WTC11 (cell line): ENCODE data around the gene ZNF286A.

Experiments used
- ATF6 ChIP-seq: sonication (generic); formaldehyde crosslinking; IDR thresholded peaks from 2 replicates; pipeline ENCODE4 v1.8.1; 2023; ENCODE audit warnings: mild to moderate bottlenecking, missing genetic modification reagents
- CTCF ChIP-seq: fragments of 200-600 bp; IDR thresholded peaks from 2 replicates; pipeline ENCODE4 v1.8.0; 2022; ENCODE audit warnings: antibody characterized with exemption
- GRHL2 ChIP-seq: fragments of 250-450 bp; sonication (Bioruptor Pico); IDR thresholded peaks from 2 replicates; pipeline ENCODE4 v1.8.0; 2022; ENCODE audit warnings: mild to moderate bottlenecking, moderate library complexity; ENCODE audit not compliant: insufficient replicate concordance, severe bottlenecking
- IRF1 ChIP-seq: sonication (generic); formaldehyde crosslinking; IDR thresholded peaks from 2 replicates; pipeline ENCODE4 v1.8.0; 2023; ENCODE audit warnings: missing genetic modification reagents
- MAX ChIP-seq: sonication (generic); formaldehyde crosslinking; IDR thresholded peaks from 2 replicates; pipeline ENCODE4 v1.8.0; 2022; ENCODE audit warnings: mild to moderate bottlenecking, missing genetic modification reagents
- PRDM15 ChIP-seq: sonication (generic); formaldehyde crosslinking; IDR thresholded peaks from 2 replicates; pipeline ENCODE4 v1.8.0; 2022; ENCODE audit warnings: missing genetic modification reagents
- ZNF121 ChIP-seq: sonication (generic); formaldehyde crosslinking; IDR thresholded peaks from 2 replicates; pipeline ENCODE4 v1.8.0; 2023; ENCODE audit warnings: missing genetic modification reagents

GRCh38 chr17:15660077-15660476, 39.5 kb upstream of the ZNF286A start:
- TF ChIP-seq CTCF (no peak), MAX (CRISPR knock-in tag) (no peak), IRF1 (no peak), ATF6 (no peak), GRHL2 (CRISPR knock-in tag) (no peak), PRDM15 (CRISPR knock-in tag) (no peak), ZNF121 (CRISPR knock-in tag) (no peak)
